ENCODE results near the gene IFIT1B. TPM values are rescaled to one million over a fixed set of nuclear protein-coding genes. Genes with fewer than 3 reads are reported as not detected.

IFIT1B gene
- total and polyA plus RNA-seq, 8 donors = 0.92 TPM; not detected in 7

- whole genome bisulfite sequencing, 5 donors = 57 to 77% (median 61%) methylated on average over 1 of the region's 1 CpG
These were observed 9.7 kb upstream of the IFIT1B start for GRCh38 chr10:89368129-89368528.

GRCh38 chr10:89369156-89370105, 8.4 kb upstream of the IFIT1B start:
- H3K36me3 ChIP-seq = no peaks in the 10 kb centered on the region
- TF ChIP-seq POLR2AphosphoS5 (IDR thresholded peaks at IDR 0.05) = no peak
- TF ChIP-seq, protein P1, sequence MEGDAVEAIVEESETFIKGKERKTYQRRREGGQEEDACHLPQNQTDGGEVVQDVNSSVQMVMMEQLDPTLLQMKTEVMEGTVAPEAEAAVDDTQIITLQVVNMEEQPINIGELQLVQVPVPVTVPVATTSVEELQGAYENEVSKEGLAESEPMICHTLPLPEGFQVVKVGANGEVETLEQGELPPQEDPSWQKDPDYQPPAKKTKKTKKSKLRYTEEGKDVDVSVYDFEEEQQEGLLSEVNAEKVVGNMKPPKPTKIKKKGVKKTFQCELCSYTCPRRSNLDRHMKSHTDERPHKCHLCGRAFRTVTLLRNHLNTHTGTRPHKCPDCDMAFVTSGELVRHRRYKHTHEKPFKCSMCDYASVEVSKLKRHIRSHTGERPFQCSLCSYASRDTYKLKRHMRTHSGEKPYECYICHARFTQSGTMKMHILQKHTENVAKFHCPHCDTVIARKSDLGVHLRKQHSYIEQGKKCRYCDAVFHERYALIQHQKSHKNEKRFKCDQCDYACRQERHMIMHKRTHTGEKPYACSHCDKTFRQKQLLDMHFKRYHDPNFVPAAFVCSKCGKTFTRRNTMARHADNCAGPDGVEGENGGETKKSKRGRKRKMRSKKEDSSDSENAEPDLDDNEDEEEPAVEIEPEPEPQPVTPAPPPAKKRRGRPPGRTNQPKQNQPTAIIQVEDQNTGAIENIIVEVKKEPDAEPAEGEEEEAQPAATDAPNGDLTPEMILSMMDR (IDR thresholded peaks at IDR 0.05) = peak in 4 of 7 experiments; percentile 20 to 54 (median 36)
- TF ChIP-seq EP300 (IDR thresholded peaks at IDR 0.05) = no peak
- 56 to 63% (median 61%) methylated on average over 5 of the region's 5 CpGs for WGBS, 5 donors
- DNase-seq = peak in 1 of 2 donors; percentile 70
- H3K9me3 ChIP-seq = no peaks in the 10 kb centered on the region
- H3K27ac ChIP-seq = peak overlapping the region in 1 of 5 donors; percentile 2
- peaks cover 16 to 37% (median 22%) of the 10 kb centered on the region in 4 donors for H3K4me1 ChIP-seq
- no peak overlapping the region for H3K4me3 ChIP-seq
- intact Hi-C loops (cut with DNase I; ENCODE audit: low total_unique reads) = no loop called here
- H3K27me3 ChIP-seq = no peaks in the 10 kb centered on the region

More at GRCh38 chr10:89368129-89368528, 9.7 kb upstream of the IFIT1B start:
- Histone ChIP-seq H3K4me3 (no peak overlapping the region), H3K27ac (no peak overlapping the region), H3K9me3 (no peaks in the 10 kb centered on the region), H3K27me3 (no peaks in the 10 kb centered on the region), H3K4me1 (peaks cover 4 to 24% (median 10%) of the 10 kb centered on the region in 4 donors), H3K36me3 (no peaks in the 10 kb centered on the region)
- intact Hi-C loops (cut with DNase I; ENCODE audit: low total_unique reads) = no loop called here
- no peak for DNase-seq
- TF ChIP-seq POLR2A (IDR thresholded peaks at IDR 0.05) (no peak), EP300 (IDR thresholded peaks at IDR 0.05) (no peak), POLR2AphosphoS5 (IDR thresholded peaks at IDR 0.05) (no peak)
- TF ChIP-seq, protein P1 (IDR thresholded peaks at IDR 0.05) = no peak

DNA sequence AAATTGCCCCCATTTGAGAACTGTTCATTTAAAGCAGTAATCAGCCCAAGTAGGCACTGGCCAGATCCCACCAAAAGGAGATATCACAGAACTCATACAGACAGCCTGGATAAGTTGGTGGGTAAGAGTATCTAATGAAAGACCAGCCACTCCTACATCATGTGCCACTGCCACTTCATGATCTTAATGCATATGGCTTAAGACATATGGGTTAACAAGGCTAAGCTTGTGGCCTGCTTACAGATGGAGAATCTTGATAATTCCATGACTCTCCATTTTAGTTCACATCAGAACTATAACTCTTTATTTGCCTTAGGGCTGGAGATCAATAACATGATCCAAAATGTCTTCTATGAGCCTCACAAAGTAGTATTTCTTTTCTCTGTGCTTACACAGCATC, 6.8 kb upstream of the IFIT1B start:
- Histone ChIP-seq H3K4me3 (no peak overlapping the region), H3K4me1 (peaks cover 27 to 45% (median 32%) of the 10 kb centered on the region in 4 donors), H3K27me3 (no peaks in the 10 kb centered on the region), H3K9me3 (no peaks in the 10 kb centered on the region), H3K27ac (no peak overlapping the region), H3K36me3 (no peaks in the 10 kb centered on the region)
- intact Hi-C loops (cut with DNase I; ENCODE audit: low total_unique reads) = no loop called here
- no peak for TF ChIP-seq POLR2A (IDR thresholded peaks at IDR 0.05)
- no peak for TF ChIP-seq POLR2AphosphoS5 (IDR thresholded peaks at IDR 0.05)
- TF ChIP-seq, protein P1 (IDR thresholded peaks at IDR 0.05) = no peak
- no peak for TF ChIP-seq EP300 (IDR thresholded peaks at IDR 0.05)
- no peak for DNase-seq

DNA sequence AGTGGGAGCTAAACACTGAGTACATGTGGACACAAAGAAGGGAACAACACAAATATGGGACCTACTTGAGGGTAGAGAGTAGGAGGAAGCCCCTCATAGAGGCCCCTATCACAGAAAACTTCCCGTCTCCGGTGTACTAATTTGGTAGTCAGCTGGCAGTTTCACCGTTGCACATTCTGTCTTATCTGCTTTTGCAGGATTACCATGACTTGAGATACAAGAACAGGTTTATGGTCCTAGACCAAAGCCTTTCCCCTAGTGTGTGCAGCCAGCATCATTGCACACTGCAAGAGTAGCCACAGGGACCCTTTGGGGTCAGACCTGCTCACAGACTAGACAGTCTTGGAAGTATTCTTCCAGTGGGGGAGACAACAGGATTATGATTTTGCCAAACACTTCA, 5.9 kb upstream of the IFIT1B start:
- WGBS, 5 donors = 67 to 81% (median 68%) methylated on average over 3 of the region's 3 CpGs
- Histone ChIP-seq H3K27me3 (no peaks in the 10 kb centered on the region), H3K4me3 (no peak overlapping the region), H3K4me1 (peaks cover 27 to 45% (median 32%) of the 10 kb centered on the region in 4 donors), H3K36me3 (no peaks in the 10 kb centered on the region), H3K27ac (no peak overlapping the region), H3K9me3 (no peaks in the 10 kb centered on the region)
- no peak for TF ChIP-seq POLR2A (IDR thresholded peaks at IDR 0.05)
- TF ChIP-seq, protein P1 (IDR thresholded peaks at IDR 0.05) = no peak
- no peak for TF ChIP-seq EP300 (IDR thresholded peaks at IDR 0.05)
- TF ChIP-seq POLR2AphosphoS5 (IDR thresholded peaks at IDR 0.05) = no peak
- no peak for DNase-seq
- intact Hi-C loops (cut with DNase I; ENCODE audit: low total_unique reads) = no loop called here
